ENCODE results near the gene RUNX2.

DNA sequence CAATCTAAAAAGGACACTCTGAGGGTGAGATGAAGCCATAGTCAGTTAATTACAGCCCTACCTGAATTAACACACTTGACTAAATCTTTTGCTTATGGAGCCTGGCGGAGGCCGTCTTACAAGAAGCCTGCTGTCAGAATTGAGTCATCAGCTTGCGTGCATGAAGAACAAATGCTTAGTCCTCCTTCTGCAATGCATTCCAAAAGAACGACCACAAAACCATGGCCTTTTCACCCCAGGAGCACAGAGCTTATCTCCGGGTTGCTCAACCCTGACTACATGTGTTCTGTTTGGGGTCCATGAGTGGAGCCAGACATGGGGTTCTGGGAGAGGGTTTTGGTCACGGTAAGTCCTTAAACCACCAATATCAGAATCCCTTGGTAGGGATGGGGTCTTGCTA is 369.5 kb downstream of the RUNX2 start:
- TF ChIP-seq EZH2phosphoT487 (IDR thresholded peaks at IDR 0.05; ENCODE audit: insufficient read depth, low read depth) (0 out of 2 replicates have a peak, but pooled peaks have one; percentile 63), EZH2 (IDR thresholded peaks at IDR 0.05; ENCODE audit: insufficient read depth, poor library complexity, severe bottlenecking) (no peak)
